Measurements from ENCODE around the gene RAB11B. TPM values are rescaled to one million over a fixed set of nuclear protein-coding genes. Genes with fewer than 3 reads are reported as not detected.
A peak's percentile ranks its signal among the peaks of the same experiment; 100 is the strongest.

Gene RAB11B
- total and polyA plus RNA-seq, 2 of the 13 experiments (the other 11 are each of a cell fraction or from before 2014, with no cell fraction given), result 6.0 to 28.4 TPM

- H4K20me1 ChIP-seq (ENCODE audit: insufficient read depth, low read length), result peaks cover 94% of the 10 kb centered on the region
- intact Hi-C loops (cut with micrococcal nuclease; ENCODE audit: unreplicated experiment), result no loop called here
- TF ChIP-seq SKI (IDR thresholded peaks at IDR 0.05; ENCODE audit: partially characterized antibody) (peak; percentile 15), ZNF792 (CRISPR knock-in tag; IDR thresholded peaks at IDR 0.05) (no peak), TEAD3 (CRISPR knock-in tag; optimal IDR thresholded peaks at IDR 0.05; ENCODE audit: borderline replicate concordance) (peak; percentile 49), NR2F6 (IDR thresholded peaks at IDR 0.05) (0 out of 2 replicates have a peak, but pooled peaks have one; percentile 24), NR2F6 (CRISPR knock-in tag; IDR thresholded peaks at IDR 0.05) (0 out of 2 replicates have a peak, but pooled peaks have one; percentile 30), RARA (CRISPR knock-in tag; IDR thresholded peaks at IDR 0.05) (peak; percentile 17; the same call in 1 of the 2 replicates), BCLAF1 (IDR thresholded peaks at IDR 0.05) (no peak), CEBPB (IDR thresholded peaks at IDR 0.05; ENCODE audit: borderline replicate concordance, low read depth, low read length) (0 out of 2 replicates have a peak, but pooled peaks have one; percentile 30), HNF4A (CRISPR knock-in tag; IDR thresholded peaks at IDR 0.05) (0 out of 2 replicates have a peak, but pooled peaks have one; percentile 4), ZNF75D (CRISPR knock-in tag; IDR thresholded peaks at IDR 0.05; ENCODE audit: borderline replicate concordance) (no peak), THAP11 (CRISPR knock-in tag; IDR thresholded peaks at IDR 0.05) (no peak), CEBPG (CRISPR knock-in tag; IDR thresholded peaks at IDR 0.05) (peak; percentile 57)
- ChIA-PET POLR2A (interaction anchor here (0.6 to 1.5 kb wide), 4 partner anchors 16 to 63 kb away, joined by 3 to 10 read pairs (median 4); partner anchors contain the start of gene ZNF414), CTCF (ENCODE audit: low intra/inter-chr PET ratio, low total read pairs) (no interaction called here)
- peak overlapping the region; percentile 46 for H3K4me2 ChIP-seq (ENCODE audit: low read depth, low read length)
- peaks cover 75% of the 10 kb centered on the region for H3K4me1 ChIP-seq (ENCODE audit: insufficient read depth, low read length)
- FAIRE-seq (no peak), DNase-seq (ENCODE audit: low spot score) (peak; percentile 33), ATAC-seq (peak; percentile 53)
- no peaks in the 10 kb centered on the region for H3K27me3 ChIP-seq (ENCODE audit: control insufficient read depth in 1 of 2, insufficient read depth in 2 of 2, low read length in 2 of 2)
- BruUV-seq (replicated peaks), result no TSS peak
- no peak overlapping the region; a peak in 1 of 6 replicates for H3K4me3 ChIP-seq (replicated peaks in 1 of 3; ENCODE audit: insufficient read depth in 1 of 3, low read depth in 2 of 3, low read length in 3 of 3)
- no peaks in the 10 kb centered on the region for H3K9me3 ChIP-seq (ENCODE audit: low read length)
- H3K9ac ChIP-seq (ENCODE audit: insufficient read depth, low read depth, low read length), result no peak overlapping the region
- peak overlapping the region; percentile 27 for H3K27ac ChIP-seq (ENCODE audit: extremely low read length, insufficient read depth, low read length)
- H3K79me2 ChIP-seq (ENCODE audit: insufficient read depth, low read length), result peaks cover 96% of the 10 kb centered on the region
- in situ Hi-C loops (cut with HindIII; ENCODE audit: extremely low pct_ligation_motif_present, low pct_unique_long_range_greater_than_20kb), result loop anchor here (5.0 kb wide), 1 partner anchor 39 kb away; the partner anchor contains the start of gene MARCHF2
- 29% methylated on average over 6 of the region's 6 CpGs for WGBS (ENCODE audit: low lambda C conversion rate)
- H3K36me3 ChIP-seq (replicated peaks in 1 of 2; ENCODE audit: control insufficient read depth in 1 of 2, insufficient read depth in 2 of 2, low read length in 2 of 2), result peaks cover 16 to 43% of the 10 kb centered on the region in 2 experiments
- H2AFZ ChIP-seq (ENCODE audit: low read length), result no peak overlapping the region
Observed at GRCh38 chr19:8451377-8451776, 61.2 kb downstream of the RAB11B start.
